HUES6 (cell line): ENCODE results near the gene STAP1.

ENCODE experiments used
- H3K27ac ChIP-seq: 2 replicates; pipeline ENCODE4 v1.7.0; 2013; ENCODE audit warnings: low read depth, mild to moderate bottlenecking, low read length, inconsistent platforms
- H3K27me3 ChIP-seq: 2 replicates; pipeline ENCODE4 v1.6.1; 2013; ENCODE audit warnings: low read length; ENCODE audit not compliant: control insufficient read depth, insufficient read depth
- H3K36me3 ChIP-seq: 2 replicates; pipeline ENCODE4 v1.6.1; 2013; ENCODE audit warnings: low read length; ENCODE audit not compliant: control insufficient read depth, insufficient read depth
- H3K4me1 ChIP-seq: 2 replicates; pipeline ENCODE4 v1.6.1; 2013; ENCODE audit warnings: low read length; ENCODE audit not compliant: control insufficient read depth, insufficient read depth
- H3K4me3 ChIP-seq: 2 replicates; pipeline ENCODE4 v1.5.1; 2013; ENCODE audit warnings: low read depth, low read length
- H3K9ac ChIP-seq: one replicate; pipeline ENCODE4 v1.6.1; 2013; ENCODE audit warnings: mild to moderate bottlenecking, low read length
- H3K9me3 ChIP-seq: 2 replicates; pipeline ENCODE4 v1.6.1; 2013; ENCODE audit warnings: low read depth, low read length; ENCODE audit not compliant: control insufficient read depth, insufficient read depth

Gene STAP1

DNA sequence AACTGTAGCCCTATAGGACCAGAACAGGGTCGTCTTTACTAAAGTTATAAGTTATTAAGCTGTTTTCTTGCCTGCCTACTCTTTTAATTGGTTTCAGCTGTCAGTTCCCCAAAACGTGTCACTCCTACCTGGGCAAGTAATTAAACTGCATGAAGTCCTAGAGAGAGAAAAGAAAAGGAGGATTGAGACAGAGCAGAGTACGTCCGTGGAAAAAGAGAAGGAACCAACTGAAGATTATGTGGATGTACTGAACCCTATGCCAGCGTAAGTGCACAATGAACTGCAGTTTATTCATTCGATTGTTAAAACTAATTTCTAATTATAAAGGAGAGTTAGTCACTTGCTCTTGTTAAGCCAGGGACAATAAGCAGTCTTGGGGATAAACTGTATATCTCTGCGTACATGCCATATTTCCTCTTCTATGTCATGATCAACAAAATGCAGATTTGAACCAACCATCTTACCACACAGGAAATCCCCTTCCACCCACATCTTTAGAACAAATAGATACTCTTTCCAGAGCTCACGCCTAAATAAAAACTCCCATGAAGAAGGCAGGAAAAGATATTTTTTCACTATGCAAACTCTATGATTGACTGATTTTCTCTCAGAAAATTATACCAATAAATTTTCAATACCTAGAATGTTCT is 22.8 kb downstream of the STAP1 start:
- no peaks in the 10 kb centered on the region for H3K36me3 ChIP-seq
- H3K9me3 ChIP-seq: no peaks in the 10 kb centered on the region
- no peaks in the 10 kb centered on the region for H3K4me1 ChIP-seq
- H3K9ac ChIP-seq: no peak overlapping the region
- no peak overlapping the region for H3K4me3 ChIP-seq
- no peak overlapping the region for H3K27ac ChIP-seq
- no peaks in the 10 kb centered on the region for H3K27me3 ChIP-seq

DNA sequence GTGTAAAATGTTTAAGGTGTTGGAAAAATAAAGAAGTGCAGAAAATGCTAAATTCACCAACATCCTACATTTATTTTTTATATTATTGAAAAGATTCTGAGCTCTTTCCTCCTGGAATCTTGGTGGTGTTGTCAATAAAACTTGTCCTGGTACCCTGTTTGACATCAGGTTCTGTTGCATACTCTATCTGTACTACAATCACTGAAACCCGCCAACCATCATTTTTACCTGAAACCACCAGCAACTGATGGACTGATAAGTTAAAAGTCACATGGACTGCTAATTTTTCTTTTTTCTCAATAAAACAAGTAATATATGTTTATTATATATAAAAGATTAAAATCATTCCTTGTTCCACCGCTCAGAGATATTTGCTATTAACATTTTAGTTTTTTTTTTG is 23.4 kb downstream of the STAP1 start:
- no peaks in the 10 kb centered on the region for H3K27me3 ChIP-seq
- no peak overlapping the region for H3K4me3 ChIP-seq
- no peaks in the 10 kb centered on the region for H3K9me3 ChIP-seq
- H3K27ac ChIP-seq: no peak overlapping the region
- no peak overlapping the region for H3K9ac ChIP-seq
- no peaks in the 10 kb centered on the region for H3K36me3 ChIP-seq
- H3K4me1 ChIP-seq: no peaks in the 10 kb centered on the region

DNA sequence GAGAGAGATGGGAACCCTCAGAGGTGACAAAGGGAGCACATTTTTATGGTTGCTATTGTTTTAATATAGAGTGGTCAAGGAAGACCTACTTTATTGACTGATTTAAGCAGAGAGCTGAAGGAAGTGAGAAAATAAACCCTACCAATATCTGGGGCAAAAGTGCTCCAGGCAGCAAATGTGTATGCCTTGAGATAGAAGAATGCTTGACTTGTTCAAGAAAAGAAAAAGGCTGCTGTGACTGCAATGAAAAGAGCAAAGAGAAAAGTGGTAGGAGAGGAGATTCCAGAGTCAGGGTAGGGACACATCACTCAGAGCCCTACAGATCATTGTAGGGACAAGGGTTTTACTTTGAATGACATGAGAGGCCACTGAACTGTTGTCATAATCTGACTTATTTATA is 26.0 kb downstream of the STAP1 start:
- Histone ChIP-seq H3K9me3 (no peaks in the 10 kb centered on the region), H3K36me3 (no peaks in the 10 kb centered on the region), H3K27ac (no peak overlapping the region), H3K9ac (no peak overlapping the region), H3K27me3 (no peaks in the 10 kb centered on the region), H3K4me3 (no peak overlapping the region), H3K4me1 (no peaks in the 10 kb centered on the region)

DNA sequence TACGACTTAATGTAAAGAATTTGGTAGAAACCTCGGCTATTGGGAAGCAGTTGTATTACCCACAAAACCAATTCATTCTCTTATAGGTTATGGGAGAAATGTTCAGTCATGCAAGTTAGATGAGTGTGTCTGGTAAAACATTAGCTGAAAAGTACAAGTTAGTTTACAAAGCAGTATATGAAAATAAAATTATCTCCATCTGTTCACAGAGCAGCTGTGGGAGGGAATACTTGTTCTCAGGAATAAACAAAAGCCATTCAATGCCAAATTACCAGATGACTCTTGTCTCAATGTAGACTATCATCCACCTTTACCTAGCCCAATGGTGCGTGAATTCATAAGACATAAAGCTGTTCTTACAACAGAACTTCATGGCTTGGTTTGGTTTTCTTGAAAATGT is 28.6 kb downstream of the STAP1 start:
- Histone ChIP-seq H3K4me1 (no peaks in the 10 kb centered on the region), H3K4me3 (no peak overlapping the region), H3K9me3 (no peaks in the 10 kb centered on the region), H3K27me3 (no peaks in the 10 kb centered on the region), H3K27ac (no peak overlapping the region), H3K9ac (no peak overlapping the region), H3K36me3 (no peaks in the 10 kb centered on the region)

DNA sequence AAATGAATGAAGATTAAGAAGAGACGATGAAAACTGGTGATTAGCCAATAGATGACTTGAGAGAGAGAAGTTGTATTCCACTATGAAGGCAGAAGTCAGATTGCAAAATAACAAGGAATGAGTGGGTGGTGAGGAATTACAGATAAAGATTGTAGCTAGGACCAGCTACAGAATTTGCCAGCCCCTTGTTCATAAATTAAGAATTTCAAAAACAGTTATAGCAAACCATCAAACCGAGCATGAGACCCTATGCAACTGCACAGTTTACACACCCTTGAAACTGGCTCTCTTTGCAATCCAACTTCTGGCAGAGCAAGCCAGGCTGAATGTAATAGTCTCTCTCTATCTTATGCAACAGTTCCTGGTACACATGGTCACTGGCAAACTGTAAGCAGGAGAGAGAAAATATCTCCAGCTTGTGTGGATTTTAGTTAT is 35.2 kb downstream of the STAP1 start:
- H3K9me3 ChIP-seq: peaks cover 11% of the 10 kb centered on the region
- no peak overlapping the region for H3K4me3 ChIP-seq
- no peak overlapping the region for H3K27ac ChIP-seq
- H3K4me1 ChIP-seq: no peaks in the 10 kb centered on the region
- H3K36me3 ChIP-seq: no peaks in the 10 kb centered on the region
- H3K9ac ChIP-seq: no peak overlapping the region
- H3K27me3 ChIP-seq: no peaks in the 10 kb centered on the region

DNA sequence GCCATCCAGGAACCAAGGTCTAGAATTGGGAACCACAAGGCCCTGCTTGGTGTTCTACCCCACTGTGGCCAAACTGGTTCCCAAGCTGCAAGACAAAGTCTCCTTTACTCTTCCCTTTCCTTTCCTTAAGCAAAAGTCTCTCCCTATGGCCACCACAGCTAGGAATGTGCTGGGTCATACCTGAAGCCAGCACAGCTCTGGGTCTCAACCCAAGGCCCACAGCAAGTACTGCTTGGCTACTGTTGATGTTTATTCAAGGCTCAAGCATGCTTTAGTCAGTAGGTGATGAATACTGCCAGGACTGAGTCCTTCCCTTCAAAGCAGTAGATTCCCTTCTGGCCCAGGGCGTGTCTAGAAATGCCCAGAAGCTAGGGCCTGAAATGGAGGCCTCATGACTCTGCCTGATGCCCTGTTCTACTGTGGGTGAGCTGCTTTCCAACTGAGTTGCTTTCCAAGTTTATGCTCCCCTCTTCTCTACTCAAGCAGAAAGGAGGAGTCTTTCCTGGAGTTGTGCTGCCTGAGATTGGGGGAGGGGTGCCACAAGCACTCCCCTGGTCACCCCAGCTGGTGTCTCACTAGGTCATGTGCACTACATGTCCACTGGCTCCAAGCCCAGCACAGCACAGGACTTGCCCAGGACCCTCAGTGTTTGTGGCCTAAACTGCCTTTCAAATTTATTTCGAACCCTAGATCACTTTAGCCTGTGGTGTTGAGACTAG is 44.9 kb downstream of the STAP1 start:
- no peak overlapping the region for H3K4me3 ChIP-seq
- H3K9me3 ChIP-seq: 0 out of 2 replicates have a peak, but pooled peaks cover 2% of the 10 kb centered on the region
- H3K9ac ChIP-seq: no peak overlapping the region
- H3K27ac ChIP-seq: no peak overlapping the region
- H3K4me1 ChIP-seq: no peaks in the 10 kb centered on the region
- no peaks in the 10 kb centered on the region for H3K27me3 ChIP-seq
- no peaks in the 10 kb centered on the region for H3K36me3 ChIP-seq

DNA sequence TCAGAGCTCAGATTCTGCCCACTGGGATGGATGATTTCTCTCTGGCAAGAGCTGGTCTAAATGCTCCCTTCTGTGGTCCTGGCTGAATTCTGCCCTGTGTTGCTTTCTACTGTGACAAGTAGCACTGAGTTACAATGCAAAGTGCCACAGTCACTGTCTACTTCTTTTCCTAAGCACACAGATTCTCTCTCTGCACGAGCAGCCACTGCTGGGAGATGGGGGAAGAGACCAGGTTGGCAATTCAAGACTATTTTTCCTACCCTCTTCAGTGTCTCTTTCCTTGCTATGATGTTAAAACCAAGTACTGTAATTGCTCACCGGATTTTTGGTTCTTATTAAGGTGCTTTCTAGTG is 45.5 kb downstream of the STAP1 start:
- Histone ChIP-seq H3K4me3 (no peak overlapping the region), H3K27me3 (no peaks in the 10 kb centered on the region), H3K27ac (no peak overlapping the region), H3K36me3 (no peaks in the 10 kb centered on the region), H3K4me1 (no peaks in the 10 kb centered on the region), H3K9ac (no peak overlapping the region), H3K9me3 (0 out of 2 replicates have a peak, but pooled peaks cover 2% of the 10 kb centered on the region)

DNA sequence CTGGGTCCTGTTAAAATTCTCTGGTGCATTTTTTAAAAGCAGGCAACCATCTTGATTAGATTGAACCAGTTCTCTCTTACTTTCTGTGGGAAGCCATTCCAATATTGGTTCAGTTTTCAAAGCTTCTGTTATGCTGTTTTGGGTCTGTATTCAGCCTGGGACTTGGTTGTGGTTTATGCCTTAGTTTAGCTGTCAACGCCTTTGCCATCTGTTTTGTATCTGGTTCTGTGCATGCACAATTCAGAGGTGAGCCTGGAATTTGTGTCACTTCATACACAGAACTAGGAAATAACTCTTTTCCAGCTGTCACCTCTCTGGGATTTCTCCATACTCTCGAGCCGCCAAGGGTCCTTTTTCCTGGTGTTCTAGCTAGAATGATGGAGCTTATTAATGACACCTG is 46.2 kb downstream of the STAP1 start:
- Histone ChIP-seq H3K4me1 (no peaks in the 10 kb centered on the region), H3K9ac (no peak overlapping the region), H3K9me3 (0 out of 2 replicates have a peak, but pooled peaks cover 2% of the 10 kb centered on the region), H3K27me3 (no peaks in the 10 kb centered on the region), H3K4me3 (no peak overlapping the region), H3K27ac (no peak overlapping the region), H3K36me3 (no peaks in the 10 kb centered on the region)

DNA sequence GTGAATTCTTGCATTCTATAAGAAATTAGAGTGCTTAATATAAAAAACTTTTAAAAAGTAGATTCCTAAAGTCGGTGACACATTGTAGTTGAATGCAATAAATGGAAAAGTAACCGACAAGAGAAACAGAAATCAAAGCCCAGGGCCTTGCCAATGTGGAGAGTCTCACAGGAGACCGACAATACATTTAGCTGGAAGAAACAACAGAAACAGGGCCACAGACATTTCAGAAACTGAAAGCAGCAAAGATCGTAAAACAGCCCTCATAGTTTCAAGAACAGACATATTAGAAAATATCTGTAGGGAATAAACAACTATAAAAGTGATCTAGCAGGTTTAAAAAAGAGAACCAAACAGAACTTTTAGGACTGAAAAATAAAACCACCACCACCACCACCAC is 49.5 kb downstream of the STAP1 start:
- Histone ChIP-seq H3K9ac (no peak overlapping the region), H3K27ac (no peak overlapping the region), H3K27me3 (no peaks in the 10 kb centered on the region), H3K4me3 (no peak overlapping the region), H3K4me1 (no peaks in the 10 kb centered on the region), H3K36me3 (no peaks in the 10 kb centered on the region), H3K9me3 (0 out of 2 replicates have a peak, but pooled peaks cover under 1% of the 10 kb centered on the region)

DNA sequence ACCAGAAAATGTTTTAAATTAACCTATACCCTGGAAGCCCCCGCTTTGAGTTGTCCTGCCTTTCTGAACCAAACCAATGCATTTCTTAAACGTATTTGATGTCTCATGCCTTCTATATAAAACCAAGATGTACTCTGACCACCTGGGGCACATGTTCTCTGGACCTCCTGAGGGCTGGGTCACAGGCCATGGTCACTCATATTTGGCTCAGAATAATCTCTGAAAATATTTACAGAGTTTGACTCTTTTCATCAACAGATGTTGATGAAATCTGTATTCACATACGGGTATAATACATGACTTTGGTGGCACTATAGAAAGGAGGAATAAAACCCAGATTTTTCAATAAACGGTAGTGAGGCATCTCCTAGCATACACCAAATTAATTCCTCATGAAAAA is 55.7 kb downstream of the STAP1 start:
- Histone ChIP-seq H3K4me1 (no peaks in the 10 kb centered on the region), H3K9me3 (no peaks in the 10 kb centered on the region), H3K9ac (no peak overlapping the region), H3K27me3 (no peaks in the 10 kb centered on the region), H3K27ac (no peak overlapping the region), H3K4me3 (no peak overlapping the region), H3K36me3 (peaks cover 29% of the 10 kb centered on the region)

DNA sequence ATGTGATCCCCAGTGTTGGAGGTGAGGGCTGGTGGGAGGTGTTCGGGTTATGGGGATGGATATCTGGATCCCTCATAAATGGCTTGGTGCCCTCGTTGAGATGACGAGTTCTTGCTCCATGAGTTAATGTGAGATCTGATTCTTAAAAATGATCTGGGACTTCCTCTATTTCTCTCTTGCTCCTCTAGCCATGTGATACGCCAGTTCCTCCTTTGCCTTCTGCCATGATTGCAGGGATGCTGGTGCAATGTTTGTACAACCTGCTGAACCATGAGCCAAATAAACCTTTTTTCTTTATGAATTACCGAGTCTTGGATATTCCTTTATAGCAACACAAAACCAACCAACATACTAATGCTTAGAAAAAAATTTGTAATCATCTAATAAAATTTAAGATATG is 56.6 kb downstream of the STAP1 start:
- H3K27me3 ChIP-seq: no peaks in the 10 kb centered on the region
- peaks cover 38% of the 10 kb centered on the region for H3K36me3 ChIP-seq
- H3K9me3 ChIP-seq: no peaks in the 10 kb centered on the region
- no peak overlapping the region for H3K27ac ChIP-seq
- H3K4me1 ChIP-seq: no peaks in the 10 kb centered on the region
- no peak overlapping the region for H3K4me3 ChIP-seq
- no peak overlapping the region for H3K9ac ChIP-seq
